Stimulated activated CD4-positive, alpha-beta T cell treated with anti-CD3 and anti-CD28 coated beads, Interleukin-4, amount 100 ng/mL, for 48 hours (primary cell): Measurements from ENCODE around the gene HBG2.

ENCODE experiments used
- DNase-seq, 2 donors: peaks; one replicate each; pipeline ENCODE4 v3.0.0-alpha.2; 2020; ENCODE audit warnings: low read depth in 2 of 2

Gene HBG2

GRCh38 chr11:5229796-5230195, 24.8 kb downstream of the HBG2 start:
- DNase-seq = no peak

DNA sequence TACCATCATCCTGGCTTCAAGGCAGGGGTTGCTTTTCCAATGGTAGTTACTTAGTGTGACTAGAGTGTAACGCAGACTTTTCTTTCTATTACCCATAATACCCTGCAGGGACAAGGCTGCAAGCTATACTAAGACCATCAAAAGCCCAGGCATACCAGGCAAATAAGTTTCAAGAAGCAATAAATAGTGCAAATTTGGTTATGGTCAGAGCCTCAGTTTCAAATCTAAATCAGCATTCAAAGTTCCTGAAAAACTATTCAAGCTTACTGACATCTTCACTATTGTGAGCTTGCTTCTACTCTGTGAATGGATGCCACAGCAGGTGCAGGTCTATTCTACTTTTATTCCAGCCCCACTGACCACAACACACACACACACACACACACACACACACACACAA, 25.2 kb downstream of the HBG2 start:
- no peak for DNase-seq

DNA sequence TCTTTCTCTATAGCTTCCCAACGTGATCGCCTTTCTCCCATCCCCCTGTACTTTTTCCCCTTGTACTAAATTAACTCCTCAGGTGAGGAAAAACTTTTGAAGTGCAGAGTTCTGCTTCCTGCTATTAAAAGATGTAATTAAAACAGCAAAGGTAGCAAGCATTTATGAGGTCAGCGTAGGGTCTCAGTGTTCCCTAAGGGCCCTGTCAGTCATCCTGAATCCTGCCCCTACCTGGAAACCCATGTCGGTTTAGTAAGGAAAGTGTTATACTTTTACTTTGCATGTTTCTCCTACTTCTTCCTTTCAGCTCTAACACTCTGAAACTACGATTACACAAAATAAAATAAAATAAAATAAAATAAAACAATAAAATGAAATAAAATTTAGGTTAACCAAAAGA, 26.5 kb downstream of the HBG2 start:
- DNase-seq = no peak

GRCh38 chr11:5227681-5228080, 26.9 kb downstream of the HBG2 start:
- DNase-seq = no peak

DNA sequence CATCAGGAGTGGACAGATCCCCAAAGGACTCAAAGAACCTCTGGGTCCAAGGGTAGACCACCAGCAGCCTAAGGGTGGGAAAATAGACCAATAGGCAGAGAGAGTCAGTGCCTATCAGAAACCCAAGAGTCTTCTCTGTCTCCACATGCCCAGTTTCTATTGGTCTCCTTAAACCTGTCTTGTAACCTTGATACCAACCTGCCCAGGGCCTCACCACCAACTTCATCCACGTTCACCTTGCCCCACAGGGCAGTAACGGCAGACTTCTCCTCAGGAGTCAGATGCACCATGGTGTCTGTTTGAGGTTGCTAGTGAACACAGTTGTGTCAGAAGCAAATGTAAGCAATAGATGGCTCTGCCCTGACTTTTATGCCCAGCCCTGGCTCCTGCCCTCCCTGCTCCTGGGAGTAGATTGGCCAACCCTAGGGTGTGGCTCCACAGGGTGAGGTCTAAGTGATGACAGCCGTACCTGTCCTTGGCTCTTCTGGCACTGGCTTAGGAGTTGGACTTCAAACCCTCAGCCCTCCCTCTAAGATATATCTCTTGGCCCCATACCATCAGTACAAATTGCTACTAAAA, 27.8 kb downstream of the HBG2 start, which contains the start of gene HBB:
TSS of gene HBB (minus strand) at position 340 of the 579 bp plus-strand sequence. CDS start at position 290, 50 bp downstream.
- DNase-seq = no peak

DNA sequence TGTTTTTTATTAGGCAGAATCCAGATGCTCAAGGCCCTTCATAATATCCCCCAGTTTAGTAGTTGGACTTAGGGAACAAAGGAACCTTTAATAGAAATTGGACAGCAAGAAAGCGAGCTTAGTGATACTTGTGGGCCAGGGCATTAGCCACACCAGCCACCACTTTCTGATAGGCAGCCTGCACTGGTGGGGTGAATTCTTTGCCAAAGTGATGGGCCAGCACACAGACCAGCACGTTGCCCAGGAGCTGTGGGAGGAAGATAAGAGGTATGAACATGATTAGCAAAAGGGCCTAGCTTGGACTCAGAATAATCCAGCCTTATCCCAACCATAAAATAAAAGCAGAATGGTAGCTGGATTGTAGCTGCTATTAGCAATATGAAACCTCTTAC, 29.1 kb downstream of the HBG2 start:
- DNase-seq = no peak

GRCh38 chr11:5224538-5225479, 29.8 kb downstream of the HBG2 start:
- DNase-seq = no peak

DNA sequence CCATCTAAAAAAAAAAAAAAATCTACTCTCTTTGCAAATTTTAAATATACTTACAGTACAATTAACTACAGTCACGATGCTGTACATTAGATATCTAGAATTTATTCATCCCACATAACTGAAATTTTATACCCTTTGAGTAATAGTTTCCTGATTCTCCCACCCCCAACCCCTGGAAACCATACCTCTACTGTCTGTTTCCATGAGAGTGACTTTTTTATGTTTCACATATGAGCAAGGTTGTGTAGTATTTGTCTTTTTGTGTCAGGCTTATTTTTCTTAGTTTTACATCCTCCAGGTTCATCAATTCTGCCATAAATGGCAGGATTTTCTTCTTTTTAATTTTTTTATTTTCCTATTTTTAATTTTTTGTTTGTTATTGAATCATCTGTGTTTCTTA, 30.9 kb downstream of the HBG2 start:
- no peak for DNase-seq

DNA sequence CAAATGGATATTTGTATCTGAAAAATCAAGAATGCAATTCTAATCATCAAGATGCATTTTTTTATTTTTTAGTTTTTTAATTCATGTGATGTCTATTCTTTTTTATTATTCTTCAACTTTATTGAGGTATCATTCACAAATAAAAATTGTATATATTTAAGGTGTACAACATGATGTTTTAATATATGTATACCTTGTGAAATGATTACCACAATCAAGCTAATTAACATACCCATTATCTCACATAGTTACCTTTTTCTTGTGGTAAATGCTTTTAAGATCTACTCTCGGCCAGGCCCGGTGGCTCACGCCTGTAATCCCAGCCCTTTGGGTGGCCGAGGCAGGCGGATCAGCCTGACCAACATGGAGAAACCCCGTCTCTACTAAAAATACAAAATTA, 31.4 kb downstream of the HBG2 start:
- DNase-seq = no peak

DNA sequence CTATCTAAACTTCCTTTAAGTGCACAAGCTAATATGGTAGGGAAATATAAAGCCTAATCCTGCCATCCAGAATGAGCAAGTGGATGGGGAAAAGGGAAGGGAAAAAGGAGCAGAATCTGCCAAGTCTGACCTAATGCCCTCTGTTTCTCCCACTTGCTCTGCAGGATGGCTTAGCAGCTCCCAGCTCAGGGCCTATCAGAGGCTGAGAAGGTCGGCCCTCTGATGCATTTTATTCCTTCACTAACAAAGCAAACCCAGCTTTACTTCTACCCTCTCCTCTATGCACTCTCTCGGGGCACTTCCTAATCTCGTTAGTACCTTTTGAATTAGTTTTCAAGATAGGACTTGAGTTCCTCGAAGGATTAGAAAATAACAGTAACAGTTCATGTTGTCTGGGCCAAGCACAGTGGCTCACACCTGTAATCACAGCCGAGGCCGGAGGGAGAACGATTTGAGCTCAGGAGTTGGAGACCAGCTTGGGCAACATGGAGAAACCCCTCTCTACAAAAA, 44.1 kb downstream of the HBG2 start:
- no peak for DNase-seq

- no peak for DNase-seq
Measured at GRCh38 chr11:5204787-5205186, 49.8 kb downstream of the HBG2 start.

DNA sequence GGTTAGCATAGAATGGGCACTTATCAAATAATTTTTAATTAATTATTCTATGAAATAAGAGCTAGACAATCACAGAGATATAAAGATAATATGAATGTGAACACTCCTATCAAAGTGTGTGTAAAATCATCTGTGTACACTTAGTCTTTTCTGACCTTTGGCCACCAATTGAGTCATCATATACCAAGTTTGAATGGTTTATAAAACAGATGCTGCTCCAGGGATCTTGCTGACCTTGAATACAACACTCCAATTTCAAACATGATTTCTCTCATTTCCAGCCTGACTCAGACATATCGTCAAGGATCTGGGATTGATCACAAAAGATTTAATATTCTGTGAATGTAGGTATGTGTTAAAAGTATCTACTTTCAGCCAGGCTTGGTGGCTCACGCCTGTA, 51.2 kb downstream of the HBG2 start:
- DNase-seq = no peak
